Activated CD8-positive, alpha-beta memory T cell treated with anti-CD3 and anti-CD28 coated beads, Interleukin-2, amount 50 U/mL, for 1 hour (primary cell): Measurements from ENCODE around the gene CTNND2.

Experiments used
- DNase-seq: peaks from one replicate; pipeline ENCODE4 v3.0.0-alpha.2; 2020; ENCODE audit errors: extremely low read depth

Gene CTNND2

GRCh38 chr5:10933121-10933520 lies 971.1 kb downstream of the CTNND2 start:
- no peak for DNase-seq

GRCh38 chr5:10932426-10932825 lies 971.8 kb downstream of the CTNND2 start:
- DNase-seq, result no peak

GRCh38 chr5:10927608-10928007 lies 976.6 kb downstream of the CTNND2 start:
- DNase-seq, result no peak

- DNase-seq, result no peak
Observed at GRCh38 chr5:10923310-10923709, 980.9 kb downstream of the CTNND2 start.
